Mesenchymal stem cell (in vitro differentiated cells and primary cell): ENCODE results near the gene ARL8B.
"Not testable (repeated sequence)": the region's sequence is repeated elsewhere in the genome, so short reads cannot be mapped to it uniquely, and the experiment has no call there.

Source experiments
- DNase-seq: peaks from one replicate; pipeline ENCODE4 v3.0.0-alpha.2; 2013
- H2AFZ ChIP-seq: one replicate; pipeline ENCODE4 v1.6.1; 2013; ENCODE audit warnings: low read depth, mild to moderate bottlenecking, control low read depth, inconsistent platforms, low read length, moderate library complexity
- H2AK5ac ChIP-seq: 2 replicates; pipeline ENCODE4 v1.6.1; 2013; ENCODE audit warnings: low read length, moderate library complexity, mild to moderate bottlenecking, inconsistent platforms; ENCODE audit not compliant: severe bottlenecking
- H2BK120ac ChIP-seq: one replicate; pipeline ENCODE4 v1.6.1; 2013; ENCODE audit warnings: low read depth, mild to moderate bottlenecking, inconsistent platforms, low read length, moderate library complexity
- H2BK12ac ChIP-seq, 2 experiments: one replicate each; pipeline ENCODE4 v1.6.1; 2013; ENCODE audit warnings: inconsistent platforms in 2 of 2, low read length in 2 of 2, mild to moderate bottlenecking in 2 of 2, moderate library complexity in 2 of 2, control low read depth in 1 of 2
- H2BK15ac ChIP-seq: one replicate; pipeline ENCODE4 v1.6.1; 2013; ENCODE audit warnings: mild to moderate bottlenecking, low read depth, inconsistent platforms; ENCODE audit not compliant: poor library complexity, severe bottlenecking
- H2BK5ac ChIP-seq: 2 replicates; pipeline ENCODE4 v1.6.1; 2013; ENCODE audit warnings: low read depth, mild to moderate bottlenecking, low read length, control low read depth, inconsistent platforms; ENCODE audit not compliant: poor library complexity, severe bottlenecking
- H3K14ac ChIP-seq, 2 experiments: one replicate each; pipeline ENCODE4 v1.6.1; 2013; ENCODE audit warnings: inconsistent platforms in 2 of 2, low read length in 2 of 2, control low read depth in 1 of 2, mild to moderate bottlenecking in 1 of 2, moderate library complexity in 1 of 2
- H3K18ac ChIP-seq, 2 experiments: one replicate each; pipeline ENCODE4 v1.6.1; 2013; ENCODE audit warnings: inconsistent platforms in 2 of 2, low read length in 2 of 2, control low read depth in 1 of 2, low read depth in 1 of 2, mild to moderate bottlenecking in 1 of 2
- H3K23ac ChIP-seq, 2 experiments: one replicate each; pipeline ENCODE4 v1.6.1; 2013; ENCODE audit warnings: inconsistent platforms in 2 of 2, low read length in 2 of 2, mild to moderate bottlenecking in 2 of 2, moderate library complexity in 2 of 2, control low read depth in 1 of 2
- H3K27ac ChIP-seq: 2 replicates; pipeline ENCODE4 v1.5.1; 2013; ENCODE audit warnings: mild to moderate bottlenecking, moderate library complexity, low read length, control low read depth, inconsistent platforms; ENCODE audit not compliant: poor library complexity, severe bottlenecking
- H3K27me3 ChIP-seq, 2 experiments: 2 replicates each; pipeline versions ENCODE4 v1.6.1 to v1.7.0; 2013; ENCODE audit warnings: low read length in 2 of 2, mild to moderate bottlenecking in 2 of 2, moderate library complexity in 2 of 2, control low read depth in 1 of 2, inconsistent platforms in 1 of 2; ENCODE audit not compliant: control insufficient read depth in 1 of 2, insufficient read depth in 1 of 2
- H3K36me3 ChIP-seq, 2 experiments: 2 replicates each; pipeline versions ENCODE4 v1.6.1 to v1.7.0; 2013; ENCODE audit warnings: low read length in 2 of 2, control low read depth in 1 of 2, inconsistent platforms in 1 of 2, low read depth in 1 of 2, mild to moderate bottlenecking in 1 of 2; ENCODE audit not compliant: insufficient read depth in 2 of 2, control insufficient read depth in 1 of 2
- H3K4ac ChIP-seq, 2 experiments: one replicate each; pipeline ENCODE4 v1.6.1; 2013; ENCODE audit warnings: inconsistent platforms in 2 of 2, low read length in 2 of 2, mild to moderate bottlenecking in 2 of 2, moderate library complexity in 2 of 2, control low read depth in 1 of 2, low read depth in 1 of 2
- H3K4me1 ChIP-seq: 2 replicates; pipeline ENCODE4 v1.6.1; 2013; ENCODE audit warnings: low read depth, low read length, control low read depth; ENCODE audit not compliant: control insufficient read depth, insufficient read depth
- H3K4me2 ChIP-seq: 2 replicates; pipeline ENCODE4 v1.6.1; 2013; ENCODE audit warnings: low read length, mild to moderate bottlenecking, inconsistent platforms; ENCODE audit not compliant: poor library complexity, severe bottlenecking
- H3K4me3 ChIP-seq, 2 experiments: 2 replicates each; pipeline versions ENCODE4 v1.5.1 to v1.7.0; 2013; ENCODE audit warnings: low read length in 2 of 2, mild to moderate bottlenecking in 2 of 2, control low read depth in 1 of 2, low read depth in 1 of 2; ENCODE audit not compliant: insufficient read depth in 1 of 2
- H3K79me1 ChIP-seq: replicated peaks from 2 replicates; pipeline ENCODE4 v1.6.1; 2013; ENCODE audit warnings: mild to moderate bottlenecking, control low read depth, low read length, inconsistent platforms; ENCODE audit not compliant: poor library complexity, severe bottlenecking
- H3K9ac ChIP-seq: 2 replicates; pipeline ENCODE4 v1.7.0; 2013; ENCODE audit warnings: mild to moderate bottlenecking, low read length, moderate library complexity
- H3K9me3 ChIP-seq: 2 replicates; pipeline ENCODE4 v1.7.0; 2013; ENCODE audit warnings: mild to moderate bottlenecking, low read length; ENCODE audit not compliant: control insufficient read depth
- H4K8ac ChIP-seq: one replicate; pipeline ENCODE4 v1.6.1; 2013; ENCODE audit warnings: inconsistent platforms, mild to moderate bottlenecking, low read length, moderate library complexity
- H4K91ac ChIP-seq: one replicate; pipeline ENCODE4 v1.6.1; 2013; ENCODE audit warnings: mild to moderate bottlenecking, low read length, inconsistent platforms
- WGBS: methylation state at CpG from one replicate; pipeline ENCODE4 v1.1.7; 2013; ENCODE audit warnings: mixed read lengths; 5-methylcytosine and 5-hydroxymethylcytosine counted together

Gene ARL8B

GRCh38 chr3:5080779-5081550 lies 41.1 kb upstream of the ARL8B start:
- no peak overlapping the region for H2BK5ac ChIP-seq
- no peak overlapping the region for H2BK12ac ChIP-seq
- DNase-seq: no peak
- H3K18ac ChIP-seq: no peak overlapping the region
- no peak overlapping the region for H3K9ac ChIP-seq
- peaks cover 3% of the 10 kb centered on the region for H3K4me1 ChIP-seq
- H3K36me3 ChIP-seq: no peaks in the 10 kb centered on the region
- no peak overlapping the region for H2BK120ac ChIP-seq
- no peak overlapping the region for H3K4ac ChIP-seq
- H3K14ac ChIP-seq: no peak overlapping the region
- no peaks in the 10 kb centered on the region for H3K9me3 ChIP-seq
- H3K79me1 ChIP-seq: no peaks in the 10 kb centered on the region
- no peak overlapping the region for H3K27ac ChIP-seq
- H3K4me3 ChIP-seq: no peak overlapping the region
- no peak overlapping the region for H2AFZ ChIP-seq
- WGBS: 89% methylated on average over 15 of the region's 15 CpGs
- no peak overlapping the region for H4K91ac ChIP-seq
- no peak overlapping the region for H3K4me2 ChIP-seq
- H2BK15ac ChIP-seq: no peak overlapping the region
- H3K23ac ChIP-seq: no peak overlapping the region
- peaks cover 9 to 32% of the 10 kb centered on the region in 2 experiments for H3K27me3 ChIP-seq
- H2AK5ac ChIP-seq: no peak overlapping the region
- no peak overlapping the region for H4K8ac ChIP-seq

DNA sequence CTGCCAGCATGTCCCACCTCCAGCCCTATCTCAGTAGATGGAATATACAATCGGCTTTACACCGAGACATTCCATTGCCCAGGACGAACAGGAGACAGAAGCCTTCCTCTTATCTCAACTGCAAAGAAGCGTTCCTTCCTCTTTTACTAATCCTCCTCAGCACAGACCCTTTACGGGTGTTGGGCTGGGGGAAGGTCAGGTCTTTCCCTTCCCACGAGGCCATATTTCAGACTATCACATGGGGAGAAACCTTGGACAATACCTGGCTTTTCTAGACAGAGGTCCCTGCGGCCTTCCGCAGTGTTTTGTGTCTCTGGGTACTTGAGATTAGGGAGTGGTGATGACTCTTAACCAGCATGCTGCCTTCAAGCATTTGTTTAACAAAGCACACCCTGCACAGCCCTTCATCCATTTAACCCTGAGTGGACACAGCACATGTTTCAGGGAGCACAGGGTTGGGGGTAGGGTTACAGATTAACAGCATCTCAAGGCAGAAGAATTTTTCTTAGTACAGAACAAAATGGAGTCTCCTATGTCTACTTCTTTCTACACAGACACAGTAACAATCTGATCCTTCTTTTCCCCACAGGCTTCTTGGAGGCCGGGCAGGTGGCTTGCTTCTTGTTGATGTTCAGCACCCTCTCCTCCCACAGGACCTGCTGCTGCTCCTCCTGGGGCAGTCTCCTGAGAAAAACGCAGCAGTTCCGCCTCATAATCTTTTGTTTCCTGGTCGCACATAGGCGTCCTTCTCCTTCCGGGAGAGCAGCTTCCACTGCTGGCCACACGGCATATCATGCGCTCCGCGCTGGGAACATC lies 39.9 kb upstream of the ARL8B start:
- H2BK5ac ChIP-seq, H2BK12ac ChIP-seq, H2BK120ac ChIP-seq, H4K91ac ChIP-seq, H3K4me3 ChIP-seq, H3K23ac ChIP-seq, H3K9me3 ChIP-seq, H3K4ac ChIP-seq, H4K8ac ChIP-seq, H3K27ac ChIP-seq, H3K4me1 ChIP-seq, H3K9ac ChIP-seq, H3K36me3 ChIP-seq, H3K4me2 ChIP-seq, H3K18ac ChIP-seq, H2BK15ac ChIP-seq, H2AK5ac ChIP-seq, DNase-seq, H3K79me1 ChIP-seq, H2AFZ ChIP-seq: not testable (repeated sequence)
- Histone ChIP-seq H3K27me3 (peaks cover 9 to 28% of the 10 kb centered on the region in 2 experiments), H3K14ac (peak overlapping the region in 1 of 2 experiments; percentile 12)
- WGBS: 88% methylated on average over 13 of the region's 18 CpGs

- Histone ChIP-seq H3K18ac (no peak overlapping the region), H2BK12ac (no peak overlapping the region), H4K8ac (no peak overlapping the region), H2BK15ac (no peak overlapping the region), H4K91ac (no peak overlapping the region), H3K4me1 (peaks cover 3% of the 10 kb centered on the region), H2BK120ac (no peak overlapping the region), H2BK5ac (no peak overlapping the region), H3K79me1 (no peaks in the 10 kb centered on the region), H3K4ac (no peak overlapping the region), H3K4me2 (no peak overlapping the region), H3K23ac (no peak overlapping the region), H3K14ac (peak overlapping the region in 1 of 2 experiments; percentile 12), H3K9ac (no peak overlapping the region), H2AFZ (no peak overlapping the region), H3K27ac (no peak overlapping the region), H3K9me3 (no peaks in the 10 kb centered on the region), H2AK5ac (no peak overlapping the region), H3K27me3 (peaks cover 9 to 25% of the 10 kb centered on the region in 2 experiments), H3K36me3 (no peaks in the 10 kb centered on the region), H3K4me3 (no peak overlapping the region)
- 84% methylated on average over 7 of the region's 7 CpGs for WGBS
- no peak for DNase-seq
Observed at GRCh38 chr3:5082789-5083115, 39.3 kb upstream of the ARL8B start.

DNA sequence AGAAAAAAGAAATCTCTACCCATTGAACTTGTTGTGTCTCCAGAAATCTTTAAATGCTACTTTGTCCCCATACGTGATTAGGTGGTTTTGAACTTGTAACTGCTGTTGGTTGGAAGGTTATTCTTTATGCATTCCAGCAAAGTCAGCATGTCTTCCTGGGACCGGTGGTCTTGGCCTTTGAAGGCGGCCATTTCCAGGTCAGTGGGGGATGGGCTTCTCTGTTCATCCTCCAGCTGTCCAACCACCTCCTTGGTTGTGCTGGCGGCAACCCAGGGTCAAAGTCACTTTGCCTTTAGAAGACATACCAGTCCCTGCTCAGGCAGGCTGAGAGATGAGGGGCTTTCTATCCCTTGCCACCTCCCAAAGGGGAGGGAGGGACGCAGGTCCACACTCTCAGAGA lies 37.9 kb upstream of the ARL8B start:
- DNase-seq: no peak
- no peak overlapping the region for H3K18ac ChIP-seq
- H3K9ac ChIP-seq: no peak overlapping the region
- WGBS: 98% methylated on average over 4 of the region's 5 CpGs
- no peaks in the 10 kb centered on the region for H3K9me3 ChIP-seq
- peaks cover 3% of the 10 kb centered on the region for H3K4me1 ChIP-seq
- no peak overlapping the region for H3K14ac ChIP-seq
- H3K4me2 ChIP-seq: no peak overlapping the region
- H3K4me3 ChIP-seq: no peak overlapping the region
- no peak overlapping the region for H2AFZ ChIP-seq
- H4K8ac ChIP-seq: no peak overlapping the region
- H3K27ac ChIP-seq: no peak overlapping the region
- H3K27me3 ChIP-seq: peaks cover 9 to 25% of the 10 kb centered on the region in 2 experiments
- no peak overlapping the region for H2BK15ac ChIP-seq
- no peak overlapping the region for H2BK12ac ChIP-seq
- H3K36me3 ChIP-seq: no peaks in the 10 kb centered on the region
- no peak overlapping the region for H2BK5ac ChIP-seq
- no peaks in the 10 kb centered on the region for H3K79me1 ChIP-seq
- no peak overlapping the region for H3K4ac ChIP-seq
- H2AK5ac ChIP-seq: no peak overlapping the region
- no peak overlapping the region for H3K23ac ChIP-seq
- H2BK120ac ChIP-seq: no peak overlapping the region
- no peak overlapping the region for H4K91ac ChIP-seq
